Stimulated activated naive B cell treated with anti-CD40 and anti-IgM and Interleukin-4, amounts not matched to agents 10 μg/mL and 1 μg/mL and 100 μg/mL, for 72 hours (primary cell): ENCODE results near the gene RGP1.

Source experiments
- ATAC-seq, 2 donors: fragments of 150-1000 bp; cut with Tn5 transposase; replicated peaks; 2 replicates each; pipeline ENCODE4 v1.10.0; 2021; ENCODE audit warnings: moderate library complexity in 1 of 2
- DNase-seq: peaks from one replicate; pipeline ENCODE4 v3.0.0; 2021
- H3K27ac Mint-ChIP-seq: one replicate; pipeline ENCODE4 v1.8.0; 2022; ENCODE audit warnings: mild to moderate bottlenecking, mixed read lengths
- H3K27me3 Mint-ChIP-seq, 2 donors: one replicate each; pipeline ENCODE4 v1.8.0; 2022; ENCODE audit warnings: mixed read lengths in 2 of 2
- H3K36me3 Mint-ChIP-seq, 2 donors: one replicate each; pipeline ENCODE4 v1.8.0; 2022; ENCODE audit warnings: mixed read lengths in 2 of 2, mild to moderate bottlenecking in 1 of 2
- H3K4me1 Mint-ChIP-seq, 2 donors: one replicate each; pipeline ENCODE4 v1.8.0; 2022; ENCODE audit warnings: mixed read lengths in 2 of 2, mild to moderate bottlenecking in 1 of 2
- H3K4me3 Mint-ChIP-seq, 2 donors: one replicate each; pipeline ENCODE4 v1.8.0; 2022; ENCODE audit warnings: mild to moderate bottlenecking in 2 of 2, mixed read lengths in 2 of 2, moderate library complexity in 1 of 2
- H3K9me3 Mint-ChIP-seq, 2 donors: one replicate each; pipeline ENCODE4 v1.8.0; 2022; ENCODE audit warnings: mixed read lengths in 2 of 2, mild to moderate bottlenecking in 1 of 2

RGP1 gene

GRCh38 chr9:35729101-35729500 lies 20.0 kb upstream of the RGP1 start:
- Mint-ChIP-seq H3K36me3 (peaks cover 30 to 38% of the 10 kb centered on the region in 2 donors), H3K9me3 (no peaks in the 10 kb centered on the region), H3K27me3 (no peaks in the 10 kb centered on the region), H3K4me3 (no peak overlapping the region), H3K27ac (no peak overlapping the region), H3K4me1 (peaks cover 11 to 23% of the 10 kb centered on the region in 2 donors)
- no peak for DNase-seq
- ATAC-seq, result no peak

- Mint-ChIP-seq H3K36me3 (peaks cover 25 to 32% of the 10 kb centered on the region in 2 donors), H3K9me3 (no peaks in the 10 kb centered on the region), H3K4me3 (no peak overlapping the region), H3K4me1 (peaks cover 15 to 18% of the 10 kb centered on the region in 2 donors), H3K27ac (peak overlapping the region; percentile 83), H3K27me3 (no peaks in the 10 kb centered on the region)
- DNase-seq (no peak), ATAC-seq (no peak)
Measured at GRCh38 chr9:35729700-35730485, 19.2 kb upstream of the RGP1 start.

GRCh38 chr9:35730486-35730854 lies 18.6 kb upstream of the RGP1 start:
- H3K27ac Mint-ChIP-seq, result peak overlapping the region; percentile 83
- ATAC-seq, result no peak
- no peak for DNase-seq
- no peaks in the 10 kb centered on the region for H3K9me3 Mint-ChIP-seq
- peaks cover 16 to 19% of the 10 kb centered on the region in 2 donors for H3K4me1 Mint-ChIP-seq
- no peak overlapping the region for H3K4me3 Mint-ChIP-seq
- no peaks in the 10 kb centered on the region for H3K27me3 Mint-ChIP-seq
- peaks cover 29 to 32% of the 10 kb centered on the region in 2 donors for H3K36me3 Mint-ChIP-seq

- DNase-seq, result no peak
- Mint-ChIP-seq H3K27me3 (no peaks in the 10 kb centered on the region), H3K36me3 (peaks cover 29 to 32% of the 10 kb centered on the region in 2 donors), H3K9me3 (no peaks in the 10 kb centered on the region), H3K4me3 (no peak overlapping the region), H3K27ac (peak overlapping the region; percentile 98), H3K4me1 (peaks cover 21 to 26% of the 10 kb centered on the region in 2 donors)
- no peak for ATAC-seq
Measured at GRCh38 chr9:35731415-35732184, 17.5 kb upstream of the RGP1 start.

- H3K36me3 Mint-ChIP-seq, result peaks cover 28 to 29% of the 10 kb centered on the region in 2 donors
- H3K9me3 Mint-ChIP-seq, result no peaks in the 10 kb centered on the region
- peak; percentile 99 for DNase-seq
- peaks cover 15 to 26% of the 10 kb centered on the region in 2 donors for H3K4me1 Mint-ChIP-seq
- peak within 1 kb of the TSS; percentile 98 for H3K27ac Mint-ChIP-seq
- ATAC-seq, result peak; percentile 86 to 88
- no peak within 1 kb of the TSS for H3K4me3 Mint-ChIP-seq
- H3K27me3 Mint-ChIP-seq, result no peaks in the 10 kb centered on the region
Measured at GRCh38 chr9:35732185-35732799, 16.8 kb upstream of the RGP1 start, which contains the start of the genes CREB3 and TLN1. Gene CREB3 (plus strand): TSS chr9:35732666. CDS start chr9:35732773, 107 bp downstream. Gene TLN1 (minus strand): TSS chr9:35732195. CDS start chr9:35725694, 6,501 bp downstream.

GRCh38 chr9:35732800-35733541 lies 16.1 kb upstream of the RGP1 start:
- Mint-ChIP-seq H3K9me3 (no peaks in the 10 kb centered on the region), H3K4me3 (no peak overlapping the region), H3K27ac (peak overlapping the region; percentile 98), H3K4me1 (peaks cover 15 to 26% of the 10 kb centered on the region in 2 donors), H3K27me3 (no peaks in the 10 kb centered on the region), H3K36me3 (peaks cover 30 to 35% of the 10 kb centered on the region in 2 donors)
- ATAC-seq, result peak; percentile 53 to 60
- DNase-seq, result peak; percentile 71

GRCh38 chr9:35734096-35734495 lies 15.0 kb upstream of the RGP1 start:
- H3K36me3 Mint-ChIP-seq, result peaks cover 40 to 46% of the 10 kb centered on the region in 2 donors
- DNase-seq (no peak), ATAC-seq (no peak)
- peaks cover 17 to 26% of the 10 kb centered on the region in 2 donors for H3K4me1 Mint-ChIP-seq
- no peaks in the 10 kb centered on the region for H3K9me3 Mint-ChIP-seq
- peak overlapping the region; percentile 7 to 40 for H3K4me3 Mint-ChIP-seq
- H3K27me3 Mint-ChIP-seq, result no peaks in the 10 kb centered on the region
- H3K27ac Mint-ChIP-seq, result no peak overlapping the region

- no peak for ATAC-seq
- no peaks in the 10 kb centered on the region for H3K9me3 Mint-ChIP-seq
- H3K36me3 Mint-ChIP-seq, result peaks cover 51 to 60% of the 10 kb centered on the region in 2 donors
- peaks cover 16 to 26% of the 10 kb centered on the region in 2 donors for H3K4me1 Mint-ChIP-seq
- no peaks in the 10 kb centered on the region for H3K27me3 Mint-ChIP-seq
- H3K4me3 Mint-ChIP-seq, result no peak overlapping the region
- no peak overlapping the region for H3K27ac Mint-ChIP-seq
- DNase-seq, result peak; percentile 53
Measured at GRCh38 chr9:35736201-35736633, 12.9 kb upstream of the RGP1 start.

GRCh38 chr9:35737143-35737542 lies 11.9 kb upstream of the RGP1 start:
- DNase-seq (no peak), ATAC-seq (no peak)
- Mint-ChIP-seq H3K4me1 (peaks cover 15 to 30% of the 10 kb centered on the region in 2 donors), H3K27me3 (no peaks in the 10 kb centered on the region), H3K36me3 (peaks cover 57 to 64% of the 10 kb centered on the region in 2 donors), H3K27ac (no peak overlapping the region), H3K9me3 (no peaks in the 10 kb centered on the region), H3K4me3 (no peak overlapping the region)

- DNase-seq, result no peak
- Mint-ChIP-seq H3K27ac (peak overlapping the region; percentile 77), H3K36me3 (peaks cover 55 to 66% of the 10 kb centered on the region in 2 donors), H3K4me1 (peaks cover 12 to 26% of the 10 kb centered on the region in 2 donors), H3K27me3 (no peaks in the 10 kb centered on the region), H3K9me3 (no peaks in the 10 kb centered on the region), H3K4me3 (no peak overlapping the region)
- no peak for ATAC-seq
Measured at GRCh38 chr9:35738186-35738585, 10.9 kb upstream of the RGP1 start.

- Mint-ChIP-seq H3K4me1 (peaks cover 16 to 29% of the 10 kb centered on the region in 2 donors), H3K4me3 (no peak overlapping the region), H3K9me3 (no peaks in the 10 kb centered on the region), H3K27me3 (no peaks in the 10 kb centered on the region), H3K27ac (peak overlapping the region; percentile 77), H3K36me3 (peaks cover 59 to 69% of the 10 kb centered on the region in 2 donors)
- ATAC-seq (no peak), DNase-seq (no peak)
Measured at GRCh38 chr9:35738924-35739323, 10.2 kb upstream of the RGP1 start.

- Mint-ChIP-seq H3K36me3 (peaks cover 55 to 73% of the 10 kb centered on the region in 2 donors), H3K27ac (no peak overlapping the region), H3K9me3 (no peaks in the 10 kb centered on the region), H3K4me3 (no peak overlapping the region), H3K4me1 (peaks cover 14 to 34% of the 10 kb centered on the region in 2 donors), H3K27me3 (no peaks in the 10 kb centered on the region)
- ATAC-seq, result no peak
- DNase-seq, result no peak
Measured at GRCh38 chr9:35740243-35740642, 8.8 kb upstream of the RGP1 start.

GRCh38 chr9:35741740-35742139 lies 7.3 kb upstream of the RGP1 start:
- ATAC-seq, result no peak
- no peak overlapping the region for H3K4me3 Mint-ChIP-seq
- no peaks in the 10 kb centered on the region for H3K9me3 Mint-ChIP-seq
- peaks cover 56 to 73% of the 10 kb centered on the region in 2 donors for H3K36me3 Mint-ChIP-seq
- H3K27ac Mint-ChIP-seq, result peak overlapping the region; percentile 0
- H3K4me1 Mint-ChIP-seq, result peaks cover 19 to 36% of the 10 kb centered on the region in 2 donors
- H3K27me3 Mint-ChIP-seq, result no peaks in the 10 kb centered on the region
- DNase-seq, result no peak
